Measurements from ENCODE around the gene B4GALT5.

- TF ChIP-seq TAF1 (IDR thresholded peaks at IDR 0.05; ENCODE audit: borderline replicate concordance, insufficient read depth, low read length), result no peak
- TF ChIP-seq POLR2AphosphoS5 (IDR thresholded peaks at IDR 0.05; ENCODE audit: low read depth, low read length), result no peak
- TF ChIP-seq REST (IDR thresholded peaks at IDR 0.05; ENCODE audit: insufficient read depth in 1 of 2, low read depth in 2 of 2, low read length in 2 of 2), result no peak
- TF ChIP-seq SIN3A (IDR thresholded peaks at IDR 0.05; ENCODE audit: borderline replicate concordance, insufficient read depth, low read length), result no peak
Measured at GRCh38 chr20:49753133-49753532, 39.5 kb upstream of the B4GALT5 start.

Measured in PFSK-1 (cell line).